Measurements from ENCODE around the gene PCDHA12. TPM values are rescaled to one million over a fixed set of nuclear protein-coding genes. Genes with fewer than 3 reads are reported as not detected.

Gene PCDHA12
- polyA plus RNA-seq, 1 donor from 2014 or later, result not detected

GRCh38 chr5:140883373-140883772 lies 8.3 kb downstream of the PCDHA12 start:
- Mint-ChIP-seq H3K4me3 (no peak overlapping the region), H3K4me1 (no peaks in the 10 kb centered on the region), H3K36me3 (peaks cover 4% of the 10 kb centered on the region), H3K9me3 (peaks cover 10 to 31% (median 16%) of the 10 kb centered on the region in 3 donors), H3K27me3 (peaks cover 1% of the 10 kb centered on the region), H3K27ac (no peak overlapping the region)

GRCh38 chr5:140883927-140884697 lies 9.0 kb downstream of the PCDHA12 start:
- Mint-ChIP-seq H3K27me3 (peaks cover 1% of the 10 kb centered on the region), H3K4me3 (no peak overlapping the region), H3K4me1 (no peaks in the 10 kb centered on the region), H3K27ac (no peak overlapping the region), H3K9me3 (peaks cover 10 to 31% (median 16%) of the 10 kb centered on the region in 3 donors), H3K36me3 (peaks cover 2% of the 10 kb centered on the region)

GRCh38 chr5:140916325-140916724 lies 41.2 kb downstream of the PCDHA12 start:
- peaks cover 5 to 23% (median 5%) of the 10 kb centered on the region in 3 donors for H3K9me3 Mint-ChIP-seq
- H3K27ac Mint-ChIP-seq, result no peak overlapping the region
- H3K4me1 Mint-ChIP-seq, result no peaks in the 10 kb centered on the region
- no peaks in the 10 kb centered on the region for H3K27me3 Mint-ChIP-seq
- H3K4me3 Mint-ChIP-seq, result no peak overlapping the region
- H3K36me3 Mint-ChIP-seq, result no peaks in the 10 kb centered on the region

- Mint-ChIP-seq H3K9me3 (peaks cover 0 to 5% (median 3%) of the 10 kb centered on the region in 3 donors), H3K4me3 (no peak overlapping the region), H3K27me3 (peaks cover 32% of the 10 kb centered on the region), H3K36me3 (no peaks in the 10 kb centered on the region), H3K4me1 (peaks cover 0 to 2% (median 0%) of the 10 kb centered on the region in 3 donors), H3K27ac (no peak overlapping the region)
Observed at GRCh38 chr5:140923601-140924000, 48.5 kb downstream of the PCDHA12 start.

- Mint-ChIP-seq H3K36me3 (no peaks in the 10 kb centered on the region), H3K9me3 (peaks cover 0 to 5% (median 3%) of the 10 kb centered on the region in 3 donors), H3K4me1 (peaks cover 0 to 2% (median 0%) of the 10 kb centered on the region in 3 donors), H3K27ac (no peak within 1 kb of the TSS), H3K4me3 (peak within 1 kb of the TSS in 3 of 4 donors; percentile 21 to 85 (median 68)), H3K27me3 (peaks cover 39% of the 10 kb centered on the region)
Observed at GRCh38 chr5:140925806-140926442, 50.8 kb downstream of the PCDHA12 start, which contains the start of gene PCDHAC1. PCDHAC1 (plus strand) TSS chr5:140926299; CDS start chr5:140926893, 594 bp downstream.

- H3K27ac Mint-ChIP-seq, result no peak overlapping the region
- H3K4me3 Mint-ChIP-seq, result peak overlapping the region in 3 of 4 donors; percentile 21 to 85 (median 32)
- H3K4me1 Mint-ChIP-seq, result peaks cover 0 to 2% (median 0%) of the 10 kb centered on the region in 3 donors
- H3K36me3 Mint-ChIP-seq, result no peaks in the 10 kb centered on the region
- H3K27me3 Mint-ChIP-seq, result peaks cover 39% of the 10 kb centered on the region
- H3K9me3 Mint-ChIP-seq, result peaks cover 0 to 5% (median 3%) of the 10 kb centered on the region in 3 donors
Observed at GRCh38 chr5:140926443-140927227, 51.5 kb downstream of the PCDHA12 start.

GRCh38 chr5:140927228-140927573 lies 52.1 kb downstream of the PCDHA12 start:
- H3K27ac Mint-ChIP-seq, result no peak overlapping the region
- peaks cover 38% of the 10 kb centered on the region for H3K27me3 Mint-ChIP-seq

More at GRCh38 chr5:140927228-140927573, 52.1 kb downstream of the PCDHA12 start:
- peaks cover 0 to 5% (median 3%) of the 10 kb centered on the region in 3 donors for H3K9me3 Mint-ChIP-seq
- peaks cover 0 to 2% (median 0%) of the 10 kb centered on the region in 3 donors for H3K4me1 Mint-ChIP-seq
- peak overlapping the region in 3 of 4 donors; percentile 21 to 85 (median 32) for H3K4me3 Mint-ChIP-seq
- H3K36me3 Mint-ChIP-seq, result no peaks in the 10 kb centered on the region

Other genes starting within 250 kb of the PCDHA12 start
- gene CD14, start 242.1 kb upstream of the PCDHA12 start, polyA plus RNA-seq, result 1.5 TPM
- gene TMCO6, start 235.9 kb upstream of the PCDHA12 start, polyA plus RNA-seq, result 14.7 TPM
- 154 TPM for gene NDUFA2, start 227.7 kb upstream of the PCDHA12 start, polyA plus RNA-seq
- 165 TPM for gene IK, start 227.5 kb upstream of the PCDHA12 start, polyA plus RNA-seq
- 13.5 TPM for gene WDR55, start 210.4 kb upstream of the PCDHA12 start, polyA plus RNA-seq
- not detected for gene DND1, start 201.7 kb upstream of the PCDHA12 start, polyA plus RNA-seq
- 43.4 TPM for gene HARS1, start 183.9 kb upstream of the PCDHA12 start, polyA plus RNA-seq
- gene HARS2, start 183.9 kb upstream of the PCDHA12 start, polyA plus RNA-seq, result 19.0 TPM
- gene ZMAT2, start 174.9 kb upstream of the PCDHA12 start, polyA plus RNA-seq, result 62.1 TPM
- gene PCDHA1, start 89.2 kb upstream of the PCDHA12 start, polyA plus RNA-seq, result not detected
- not detected for gene PCDHA2, start 80.5 kb upstream of the PCDHA12 start, polyA plus RNA-seq
- gene PCDHA3, start 74.3 kb upstream of the PCDHA12 start, polyA plus RNA-seq, result not detected
- gene PCDHA4, start 68.2 kb upstream of the PCDHA12 start, polyA plus RNA-seq, result not detected
- gene PCDHA5, start 53.7 kb upstream of the PCDHA12 start, polyA plus RNA-seq, result not detected
- not detected for gene PCDHA6, start 47.3 kb upstream of the PCDHA12 start, polyA plus RNA-seq
- gene PCDHA7, start 41.0 kb upstream of the PCDHA12 start, polyA plus RNA-seq, result not detected
- gene PCDHA8, start 34.1 kb upstream of the PCDHA12 start, polyA plus RNA-seq, result not detected
- gene PCDHA9, start 26.9 kb upstream of the PCDHA12 start, polyA plus RNA-seq, result not detected
- not detected for gene PCDHA10, start 19.4 kb upstream of the PCDHA12 start, polyA plus RNA-seq
- gene PCDHA11, start 6.4 kb upstream of the PCDHA12 start, polyA plus RNA-seq, result not detected
- gene PCDHA13, start 6.8 kb downstream of the PCDHA12 start, polyA plus RNA-seq, result not detected
- gene PCDHAC1, start 51.0 kb downstream of the PCDHA12 start, polyA plus RNA-seq, result not detected
- gene PCDHAC2, start 91.2 kb downstream of the PCDHA12 start, polyA plus RNA-seq, result not detected
- gene PCDHB1, start 176.1 kb downstream of the PCDHA12 start, polyA plus RNA-seq, result not detected
- gene PCDHB2, start 219.3 kb downstream of the PCDHA12 start, polyA plus RNA-seq, result not detected
- not detected for gene PCDHB3, start 225.2 kb downstream of the PCDHA12 start, polyA plus RNA-seq
- not detected for gene PCDHB4, start 246.5 kb downstream of the PCDHA12 start, polyA plus RNA-seq

Data from IgD-negative memory B cell (primary cell).